Measurements from ENCODE around the gene PDAP1.
"Not testable (repeated sequence)": the region's sequence is repeated elsewhere in the genome, so short reads cannot be mapped to it uniquely, and the experiment has no call there.

The PDAP1 gene

DNA sequence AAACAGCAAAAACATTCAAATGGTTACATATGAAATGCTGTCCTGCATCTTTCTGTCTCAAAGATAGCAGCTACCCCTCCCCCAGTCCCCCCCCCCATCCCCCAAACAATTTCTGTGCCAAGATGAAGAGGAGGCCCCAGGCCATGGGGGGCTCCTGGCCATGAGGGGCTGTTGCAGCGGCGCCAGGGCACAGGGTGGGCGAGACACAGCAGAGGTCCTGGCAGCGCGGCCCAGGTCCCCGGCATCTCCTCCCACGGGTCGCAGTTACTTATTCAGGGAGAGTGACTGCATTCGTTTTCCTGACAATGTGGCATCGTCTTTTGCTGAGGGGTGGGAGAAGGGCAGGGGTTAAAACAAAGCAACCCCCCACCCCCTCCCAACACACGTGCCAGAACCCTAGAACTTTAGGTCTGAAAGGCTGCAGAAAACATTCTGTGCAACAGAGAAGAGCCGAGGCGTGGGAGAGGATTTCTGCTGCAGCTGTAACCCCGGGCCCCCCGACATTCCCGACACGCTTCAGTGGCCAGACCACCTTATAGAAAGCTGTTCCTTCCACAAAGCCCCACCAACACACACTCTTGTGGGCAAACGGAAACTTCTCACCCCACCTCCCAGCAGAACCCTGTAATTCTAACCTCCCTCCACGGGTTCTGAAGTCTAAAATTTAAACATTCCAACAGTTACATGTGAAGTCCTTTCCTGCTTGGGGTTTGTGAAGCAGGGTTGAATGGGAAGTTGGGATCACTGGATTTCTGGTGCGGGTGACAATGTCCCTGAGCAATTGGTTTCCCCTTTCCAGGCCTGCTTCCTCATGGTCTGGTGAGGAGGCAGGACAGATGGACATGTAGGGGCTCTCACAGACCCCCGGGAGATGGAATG is 11.7 kb downstream of the PDAP1 start:
- DNase-seq (ENCODE audit: low spot score): no peak

DNA sequence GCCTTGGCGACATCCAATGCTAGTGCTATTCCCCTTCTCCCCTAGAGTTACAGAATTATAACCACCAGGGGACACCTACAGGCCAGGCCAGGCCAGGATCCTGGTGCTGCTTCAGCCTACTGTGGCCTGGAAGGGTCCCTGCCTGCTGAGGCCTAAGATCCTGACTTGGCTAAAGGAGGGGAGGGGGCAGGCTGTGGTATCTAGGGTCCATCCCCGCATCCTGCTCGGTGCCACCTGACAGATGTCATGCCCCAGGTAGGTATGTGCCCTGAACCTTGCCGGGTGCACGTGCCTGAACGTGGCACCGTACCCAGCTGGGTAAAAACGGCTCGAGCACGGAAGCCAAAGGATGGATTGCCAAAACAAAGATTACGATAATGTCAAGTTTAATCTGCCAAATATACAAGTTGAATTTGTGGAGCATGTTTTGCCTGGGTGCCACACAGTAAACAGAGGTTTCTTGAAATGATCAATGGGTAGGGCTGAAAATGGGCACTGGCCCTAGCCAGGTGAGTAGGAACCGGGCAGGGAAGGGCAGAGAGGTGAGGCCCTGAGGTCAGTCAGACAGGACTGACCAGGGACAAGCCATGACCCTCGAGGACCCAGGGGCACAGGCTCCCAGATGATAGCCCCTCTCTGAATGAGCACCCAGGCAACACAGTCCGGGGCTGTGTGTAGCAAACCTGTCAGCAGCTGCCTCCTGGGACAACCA is 12.6 kb downstream of the PDAP1 start:
- DNase-seq (ENCODE audit: low spot score): no peak

DNA sequence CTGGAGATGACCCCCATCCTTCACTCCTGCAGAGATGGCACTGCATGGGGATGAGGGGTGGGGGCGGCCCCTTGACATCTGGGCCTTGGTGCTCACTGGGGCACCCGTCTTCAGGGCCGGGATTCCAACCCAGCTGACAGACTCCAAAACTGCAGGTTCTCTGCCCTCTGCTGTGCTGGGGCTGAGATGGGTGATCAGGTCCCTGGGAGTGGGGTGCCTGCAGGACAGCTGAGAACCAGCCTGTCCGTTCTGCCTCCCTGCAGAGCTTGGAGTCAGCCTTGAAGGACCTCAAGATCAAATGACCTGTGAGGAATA is 14.3 kb downstream of the PDAP1 start:
- no peak for DNase-seq (ENCODE audit: low spot score)

DNA sequence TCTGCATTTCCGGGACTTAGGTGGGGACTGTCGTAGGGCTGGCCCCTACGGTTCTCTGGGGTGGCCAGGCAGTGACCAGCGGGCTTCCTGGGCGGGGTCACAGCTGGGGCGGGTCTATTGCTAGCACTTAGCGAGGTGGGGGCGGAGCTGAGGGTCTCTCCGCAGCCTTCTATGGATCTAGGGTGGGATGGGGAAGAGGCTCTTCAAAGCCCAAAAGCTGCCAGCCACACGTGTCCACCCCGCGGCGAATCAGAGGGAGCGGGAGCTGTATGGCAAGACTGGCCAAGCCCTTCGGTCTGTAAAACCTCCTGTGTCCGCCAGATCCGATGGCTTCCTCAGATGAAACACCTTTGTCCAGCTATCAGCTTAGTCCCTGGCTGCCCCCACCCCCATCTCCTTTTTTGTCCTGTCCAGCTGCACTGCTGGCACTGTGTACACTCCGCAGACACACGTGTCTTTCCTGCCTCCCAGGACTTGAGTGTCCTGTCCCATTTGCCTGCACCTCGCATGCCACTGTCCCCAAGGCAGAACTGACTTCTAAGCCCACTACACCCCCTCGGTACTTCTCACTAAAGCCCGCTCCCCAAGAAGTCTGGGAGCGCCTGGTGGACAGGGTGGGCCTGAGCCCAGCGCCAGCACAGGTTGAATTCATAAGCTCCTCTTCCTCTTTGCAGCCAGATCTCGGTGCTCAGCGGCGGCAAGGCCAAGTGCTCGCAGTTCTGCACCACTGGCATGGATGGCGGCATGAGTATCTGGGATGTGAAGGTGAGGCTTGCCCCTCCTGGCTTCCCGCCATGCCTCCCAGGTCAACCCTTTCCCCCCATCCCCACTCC is 14.8 kb downstream of the PDAP1 start:
- DNase-seq (ENCODE audit: low spot score): no peak

DNA sequence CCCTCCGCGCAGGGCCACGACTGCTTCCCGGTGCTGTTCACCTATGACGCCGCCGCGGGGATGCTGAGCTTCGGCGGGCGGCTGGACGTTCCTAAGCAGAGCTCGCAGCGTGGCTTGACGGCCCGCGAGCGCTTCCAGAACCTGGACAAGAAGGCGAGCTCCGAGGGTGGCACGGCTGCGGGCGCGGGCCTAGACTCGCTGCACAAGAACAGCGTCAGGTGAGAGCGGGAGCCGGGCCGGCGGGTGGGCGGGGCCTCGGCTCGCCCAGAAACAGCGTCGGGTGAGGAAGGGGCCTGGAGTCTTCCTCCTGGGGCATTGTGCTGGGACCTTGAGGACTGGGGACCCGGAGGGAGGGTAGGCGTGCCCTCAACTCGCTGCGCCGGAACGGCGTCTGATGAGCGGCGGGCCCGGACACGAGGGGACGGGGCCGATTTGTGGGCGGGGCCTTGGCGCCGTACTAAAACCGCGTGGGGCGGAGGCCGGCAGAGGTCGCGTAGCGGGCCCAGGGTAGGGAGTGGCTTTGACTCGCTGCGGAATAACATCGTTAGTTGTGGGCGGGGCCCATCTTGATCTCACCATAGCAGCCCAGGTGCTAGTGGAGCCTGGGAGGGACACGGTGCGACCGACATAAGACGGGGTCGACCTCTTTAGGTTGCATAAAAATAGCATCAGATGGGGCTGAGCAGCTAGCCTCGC is 15.6 kb downstream of the PDAP1 start:
- no peak for DNase-seq (ENCODE audit: low spot score)

DNA sequence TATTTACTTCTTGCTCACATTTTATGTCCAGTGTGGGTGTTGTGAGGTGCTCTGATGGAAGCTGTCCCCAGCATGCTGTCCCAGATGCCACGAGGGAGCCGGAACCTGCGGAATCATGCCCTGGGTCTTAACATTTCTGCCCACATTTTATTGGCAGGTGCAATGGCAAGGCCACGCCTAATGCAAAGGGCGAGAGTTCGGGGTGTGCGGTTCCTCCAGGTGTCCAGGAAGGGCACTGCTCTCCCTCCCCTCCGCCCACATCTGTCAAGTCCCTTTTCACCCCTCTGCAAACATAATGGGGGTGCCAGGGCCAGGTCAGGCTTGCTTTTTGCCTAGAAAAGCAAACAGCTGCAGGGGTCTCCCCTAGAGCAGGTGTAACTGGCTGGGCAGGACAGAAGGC is 16.4 kb downstream of the PDAP1 start:
- DNase-seq (ENCODE audit: low spot score): no peak

DNA sequence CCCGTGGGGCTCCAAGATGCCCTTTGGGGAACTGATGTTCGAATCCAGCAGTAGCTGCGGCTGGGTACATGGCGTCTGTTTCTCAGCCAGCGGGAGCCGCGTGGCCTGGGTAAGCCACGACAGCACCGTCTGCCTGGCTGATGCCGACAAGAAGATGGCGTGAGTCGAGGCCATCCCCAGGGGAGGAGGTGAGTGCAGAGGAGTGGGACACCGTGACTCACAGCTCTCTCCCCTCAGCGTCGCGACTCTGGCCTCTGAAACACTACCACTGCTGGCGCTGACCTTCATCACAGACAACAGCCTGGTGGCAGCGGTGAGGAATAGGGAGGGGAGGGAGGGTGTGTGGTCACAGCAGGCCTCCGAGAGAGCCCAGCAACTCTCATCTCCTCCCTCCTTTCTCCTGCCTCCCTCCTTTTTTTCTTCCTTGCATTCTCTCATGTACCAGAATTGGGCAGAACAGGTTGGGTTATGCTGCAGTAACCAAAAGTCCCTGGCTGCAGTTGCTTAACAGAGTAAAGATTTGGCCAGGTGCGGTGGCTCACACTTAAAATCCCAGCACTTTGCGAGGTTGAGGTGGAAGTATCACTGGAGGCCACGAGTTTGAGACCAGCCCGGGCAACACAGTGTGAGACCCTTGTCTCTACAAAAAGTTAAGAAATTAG is 17.3 kb downstream of the PDAP1 start:
- no peak for DNase-seq (ENCODE audit: low spot score)

DNA sequence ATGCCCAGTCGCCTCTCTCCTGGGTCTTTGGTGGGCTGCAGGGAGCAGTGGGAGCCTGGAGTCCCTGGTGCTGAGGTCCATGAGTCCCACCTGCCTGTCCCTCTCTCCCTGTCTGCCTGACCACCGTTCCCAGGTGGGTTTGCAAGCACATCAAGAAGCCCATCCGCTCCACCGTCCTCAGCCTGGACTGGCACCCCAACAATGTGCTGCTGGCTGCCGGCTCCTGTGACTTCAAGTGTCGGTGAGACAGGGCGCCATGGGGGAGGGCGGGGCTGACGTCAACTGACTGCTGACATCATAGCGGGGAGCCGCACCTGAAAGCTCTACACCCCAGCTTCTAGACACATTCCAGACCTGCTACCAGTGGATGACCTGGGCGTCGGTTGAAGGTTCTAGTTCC is 18.6 kb downstream of the PDAP1 start:
- no peak for DNase-seq (ENCODE audit: low spot score)

DNA sequence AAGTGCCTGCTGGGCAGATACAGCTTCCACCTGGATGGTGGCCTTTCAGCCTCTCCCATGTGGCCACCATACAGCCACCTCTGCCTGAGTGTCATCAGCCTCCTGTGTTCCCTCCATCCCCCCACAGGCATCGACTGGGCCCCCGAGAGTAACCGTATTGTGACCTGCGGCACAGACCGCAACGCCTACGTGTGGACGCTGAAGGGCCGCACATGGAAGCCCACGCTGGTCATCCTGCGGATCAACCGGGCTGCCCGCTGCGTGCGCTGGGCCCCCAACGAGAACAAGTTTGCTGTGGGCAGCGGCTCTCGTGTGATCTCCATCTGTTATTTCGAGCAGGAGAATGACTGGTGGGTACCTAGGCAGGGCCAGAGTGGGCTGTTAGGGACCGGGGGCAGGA is 20.5 kb downstream of the PDAP1 start:
- DNase-seq (ENCODE audit: low spot score): no peak

DNA sequence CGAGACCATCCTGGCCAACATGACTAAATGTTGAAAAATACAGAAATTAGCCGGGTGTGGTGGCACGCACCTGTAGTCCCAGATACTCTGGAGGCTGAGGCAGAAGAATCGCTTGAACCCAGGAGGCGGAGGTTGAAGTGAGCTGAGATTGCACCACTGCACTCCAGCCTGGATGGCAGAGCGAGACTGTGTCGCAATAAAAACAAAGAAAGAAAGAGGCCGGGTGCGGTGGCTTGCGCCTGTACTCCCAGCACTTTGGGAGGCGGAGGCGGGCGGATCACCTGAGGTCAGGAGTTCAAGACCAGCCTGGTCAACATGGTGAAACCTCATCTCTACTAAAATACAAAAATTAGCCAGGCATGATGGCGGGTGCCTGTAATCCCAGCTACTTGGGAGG is 21.2 kb downstream of the PDAP1 start:
- DNase-seq (ENCODE audit: low spot score): not testable (repeated sequence)

DNA sequence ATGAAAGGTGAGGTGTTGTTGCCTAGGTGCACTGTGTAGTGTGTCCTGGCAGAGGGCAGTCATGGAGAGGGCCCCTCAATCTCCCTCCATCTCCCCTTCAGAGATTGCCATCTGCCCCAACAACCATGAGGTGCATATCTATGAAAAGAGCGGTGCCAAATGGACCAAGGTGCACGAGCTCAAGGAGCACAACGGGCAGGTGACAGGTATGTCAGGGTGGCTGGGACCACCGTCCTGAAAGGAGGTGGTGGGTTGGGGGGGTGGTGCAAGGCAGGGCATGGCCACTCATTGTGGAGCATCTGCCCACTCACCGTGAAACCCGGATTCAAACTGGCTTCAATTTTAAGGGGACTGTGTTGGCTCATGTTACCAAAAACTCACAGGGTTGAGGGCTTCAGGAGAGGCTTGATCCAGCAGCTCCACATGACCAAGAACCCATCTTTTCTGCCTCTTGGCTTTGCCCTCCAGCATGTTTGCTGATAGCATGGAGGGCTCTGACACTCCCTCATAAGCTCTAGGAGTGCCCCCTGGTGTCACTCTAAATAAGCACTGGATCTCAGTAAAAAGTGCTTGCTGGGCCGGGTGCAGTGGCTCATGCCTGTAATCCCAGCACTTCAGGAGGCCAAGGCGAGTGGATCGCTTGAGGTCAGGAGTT is 21.7 kb downstream of the PDAP1 start:
- DNase-seq (ENCODE audit: low spot score): peak; percentile 66

DNA sequence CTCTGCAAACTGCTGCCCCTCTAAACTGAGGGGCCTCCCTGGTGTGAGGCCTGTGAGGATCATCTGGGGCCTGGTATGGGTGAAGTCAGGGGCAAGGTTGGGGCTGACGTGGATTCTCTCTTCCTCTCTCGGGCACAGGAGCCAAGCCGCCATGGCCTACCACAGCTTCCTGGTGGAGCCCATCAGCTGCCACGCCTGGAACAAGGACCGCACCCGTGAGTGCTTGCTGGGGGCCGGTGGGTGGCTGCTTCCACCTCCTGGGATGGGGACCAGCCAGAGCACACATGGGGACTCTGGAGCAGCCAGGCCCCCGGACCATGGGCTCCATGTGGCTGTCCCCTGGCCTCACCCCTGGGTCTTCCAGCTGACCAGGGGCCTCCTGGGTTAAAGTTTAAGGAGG is 22.8 kb downstream of the PDAP1 start:
- no peak for DNase-seq (ENCODE audit: low spot score)

DNA sequence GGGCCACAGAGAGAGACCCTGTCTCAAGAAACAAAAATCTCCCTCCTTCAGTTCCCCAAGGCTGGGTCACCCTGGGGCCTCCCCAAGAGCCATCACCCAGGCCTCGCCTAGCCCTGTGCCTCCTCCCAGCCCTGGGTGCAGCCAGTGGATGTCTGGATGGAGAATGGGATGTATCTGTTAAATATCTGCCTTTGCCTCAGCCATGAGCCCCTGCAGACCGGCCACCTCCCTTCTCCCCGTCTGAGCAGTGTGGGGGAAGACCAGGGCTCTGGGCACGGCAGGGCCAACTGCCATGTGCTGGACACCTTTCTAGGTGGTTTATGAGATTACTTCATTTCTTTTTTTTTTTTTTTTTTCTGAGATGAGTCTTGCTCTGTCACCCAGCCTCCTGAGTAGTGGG is 23.9 kb downstream of the PDAP1 start:
- DNase-seq (ENCODE audit: low spot score): no peak

DNA sequence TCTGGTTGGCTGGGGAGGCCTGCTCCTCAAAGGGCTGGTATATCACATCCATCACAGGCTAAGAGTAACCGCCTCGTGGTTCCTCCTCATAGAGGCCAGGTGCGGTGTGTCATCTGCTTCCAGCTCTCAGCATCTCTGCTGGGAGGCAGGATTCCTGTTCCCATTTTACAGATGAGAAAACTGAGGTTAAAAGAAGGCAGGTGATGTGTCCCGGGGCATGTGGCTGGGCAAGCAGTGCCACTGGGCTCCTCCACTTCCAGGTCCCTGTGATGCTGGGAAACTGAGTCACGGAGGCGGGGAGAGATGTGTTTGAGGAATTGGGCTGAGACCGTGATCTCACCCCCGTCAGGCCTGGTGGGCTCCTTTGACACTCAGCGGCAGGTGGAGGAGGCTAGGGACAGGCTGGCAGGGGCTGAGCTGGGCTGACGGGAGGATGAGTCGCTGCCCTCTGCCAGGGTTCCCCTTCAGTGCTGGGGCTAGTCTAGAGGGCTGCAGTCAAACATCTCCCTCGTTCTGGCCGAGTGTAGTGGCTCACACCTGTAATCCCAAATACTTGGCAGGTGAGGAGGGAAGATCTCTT is 24.5 kb downstream of the PDAP1 start:
- DNase-seq (ENCODE audit: low spot score): no peak

DNA sequence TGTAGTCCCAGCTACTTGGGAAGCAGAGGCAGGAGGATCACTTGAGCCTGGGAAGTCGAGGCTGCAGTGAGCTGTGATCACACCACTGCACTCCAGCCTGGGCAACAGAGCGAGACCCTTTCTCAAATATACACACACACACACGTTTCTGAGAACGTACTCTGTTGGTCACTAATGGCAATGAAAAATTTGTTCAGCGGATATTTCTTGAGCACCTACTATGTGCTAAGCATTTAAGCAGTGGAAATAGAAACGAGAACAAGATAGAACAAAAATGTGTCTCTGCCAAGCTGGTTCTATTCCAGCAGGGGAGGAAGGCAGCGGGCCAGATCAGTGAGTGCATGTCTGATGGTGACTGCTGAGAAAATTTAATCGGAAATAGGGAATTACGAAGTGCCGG is 25.2 kb downstream of the PDAP1 start:
- DNase-seq (ENCODE audit: low spot score): no peak

DNA sequence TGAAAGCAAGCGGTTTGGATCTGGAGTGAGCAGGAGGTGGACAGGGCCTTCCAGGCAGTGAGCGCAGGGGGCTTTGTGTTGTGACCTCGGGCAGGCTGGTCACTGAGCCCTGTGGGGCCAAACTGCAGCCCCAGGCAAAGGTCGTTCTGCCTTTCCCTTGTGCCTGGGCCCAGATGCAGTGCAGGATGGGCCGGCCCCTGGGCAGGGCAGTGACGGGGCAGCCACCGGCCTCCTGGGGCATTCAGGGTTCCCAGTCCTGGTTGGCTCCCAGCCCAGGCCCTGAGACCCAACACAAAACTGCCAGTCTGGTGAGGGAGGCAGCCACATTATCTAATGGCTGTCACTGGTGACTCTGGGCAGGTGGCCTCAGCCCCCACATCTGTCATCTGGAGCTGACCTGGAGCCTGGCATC is 26.7 kb downstream of the PDAP1 start:
- no peak for DNase-seq (ENCODE audit: low spot score)

DNA sequence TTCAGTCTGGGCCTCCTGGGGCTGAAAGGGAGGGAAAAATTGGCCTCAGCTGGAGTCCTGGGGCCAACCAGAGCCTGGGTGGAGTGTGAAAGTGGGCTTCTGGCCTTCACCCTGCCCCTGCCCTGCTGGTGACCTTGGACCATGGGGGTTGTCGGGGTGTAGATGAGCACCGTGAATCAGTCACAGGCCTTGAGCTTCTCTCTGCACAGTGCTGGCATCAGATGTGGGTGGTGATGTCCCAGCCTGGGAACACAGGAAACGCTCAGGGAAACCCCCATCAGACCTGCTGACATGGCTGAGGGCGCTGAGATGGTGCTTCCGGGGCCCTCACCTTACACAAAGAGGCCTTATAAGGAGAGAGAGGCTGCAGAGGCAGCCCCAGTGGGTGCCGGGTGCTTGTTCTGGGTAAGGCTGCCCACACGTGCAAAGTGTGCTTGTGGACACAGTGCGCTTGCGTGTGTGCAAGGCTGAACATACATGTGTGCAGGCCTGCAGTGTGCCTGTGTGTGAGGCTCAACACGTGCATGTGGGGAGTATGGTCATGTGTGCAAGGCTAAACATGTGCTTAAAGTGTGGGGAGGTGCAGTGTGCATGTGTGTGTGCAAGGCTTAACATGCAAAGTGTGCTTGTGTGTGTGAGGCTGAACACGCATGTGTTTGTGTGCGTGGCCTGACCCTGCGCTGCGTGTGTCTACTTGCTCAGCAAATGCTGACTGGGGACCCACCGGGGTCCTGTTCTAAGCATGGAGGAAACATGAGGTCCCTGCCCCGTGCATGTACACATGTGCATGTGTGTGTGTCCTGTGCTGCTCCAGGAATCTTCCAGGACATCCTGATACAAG is 27.4 kb downstream of the PDAP1 start:
- no peak for DNase-seq (ENCODE audit: low spot score)

DNA sequence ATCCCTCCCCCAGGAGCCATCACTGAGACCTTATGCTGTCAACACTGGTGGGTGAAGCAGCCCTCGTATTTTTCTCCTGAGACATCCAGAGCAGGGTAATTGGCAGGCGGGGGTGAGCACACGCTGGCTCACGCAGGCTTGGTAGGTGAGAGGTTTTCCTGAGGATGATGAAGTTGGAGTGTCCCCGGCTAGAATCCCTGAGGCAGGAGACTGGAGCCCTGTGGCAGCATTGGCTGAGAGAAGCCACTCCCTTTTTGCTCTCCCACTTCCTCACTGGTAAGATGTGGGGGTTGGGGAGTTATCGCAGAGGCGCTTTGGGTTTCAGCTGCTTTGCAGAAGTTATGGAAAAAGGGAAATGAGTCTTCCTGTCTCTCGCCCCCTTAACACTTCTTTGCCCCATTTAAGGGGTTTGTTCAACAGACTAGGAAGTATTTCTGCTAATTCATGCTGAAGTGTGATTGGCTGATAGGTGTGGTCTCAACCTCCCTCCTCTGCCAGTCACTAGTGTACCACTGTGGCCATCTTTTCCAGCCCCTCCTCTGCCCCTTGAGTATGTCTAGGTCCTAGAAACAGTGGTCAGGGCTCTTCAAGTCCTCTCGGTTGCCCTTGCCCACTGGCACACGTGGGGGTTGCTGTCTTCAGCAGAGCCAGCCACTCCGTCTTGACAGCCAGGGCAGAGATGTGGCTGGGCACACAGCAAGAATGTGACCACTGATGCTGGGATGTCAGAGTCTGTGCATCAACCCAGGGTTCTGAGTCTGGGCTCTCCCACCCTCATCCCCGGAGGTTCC is 28.2 kb downstream of the PDAP1 start:
- DNase-seq (ENCODE audit: low spot score): no peak

DNA sequence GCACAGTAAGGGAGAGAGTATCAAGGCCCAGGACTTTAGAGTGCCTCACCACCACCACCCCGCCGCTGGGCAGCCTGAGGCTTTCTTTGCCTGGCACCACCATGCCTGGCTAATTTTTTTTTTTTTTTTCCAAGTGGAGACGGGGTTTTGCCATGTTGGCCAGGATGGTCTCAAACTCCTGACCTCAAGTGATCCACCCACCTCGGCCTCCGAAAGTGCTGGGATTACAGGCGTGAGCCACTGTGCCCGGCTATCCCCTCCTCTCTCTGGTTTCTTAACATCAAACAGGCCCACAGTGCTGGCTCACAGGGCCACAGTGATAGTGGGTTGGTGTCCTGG is 28.7 kb downstream of the PDAP1 start:
- not testable (repeated sequence) for DNase-seq (ENCODE audit: low spot score)

All from RKO (cell line).